Lower lobe of right lung (tissue), 2 donors: ENCODE results near the gene C16orf87. TPM values are rescaled to one million over a fixed set of nuclear protein-coding genes. Genes with fewer than 3 reads are reported as not detected.

Experiments used
- ATAC-seq, 2 donors: fragments of 200-7000 bp; cut with Tn5 transposase; one replicate each; pipeline ENCODE4 v1.9.1; 2020 to 2022; ENCODE audit warnings: mild to moderate bottlenecking in 2 of 2, moderate library complexity in 2 of 2
- DNase-seq: peaks from one replicate; pipeline ENCODE4 v3.0.0-alpha.2; 2020
- H3K27ac ChIP-seq: fragments of 200-600 bp; one replicate; pipeline ENCODE4 v1.8.0; 2022
- H3K27me3 ChIP-seq: fragments of 200-600 bp; one replicate; pipeline ENCODE4 v1.8.0; 2022; ENCODE audit warnings: low read depth
- H3K36me3 ChIP-seq: fragments of 200-600 bp; one replicate; pipeline ENCODE4 v1.8.0; 2022; ENCODE audit warnings: mild to moderate bottlenecking
- H3K4me1 ChIP-seq: fragments of 200-600 bp; one replicate; pipeline ENCODE4 v1.8.0; 2022
- H3K4me3 ChIP-seq: fragments of 200-600 bp; one replicate; pipeline ENCODE4 v1.8.0; 2022; ENCODE audit warnings: mild to moderate bottlenecking
- H3K9me3 ChIP-seq: fragments of 200-600 bp; one replicate; pipeline ENCODE4 v1.8.0; 2022
- intact Hi-C: fragments of 100-400 bp; cut with DNase I; formaldehyde crosslinking; loops from one replicate; pipeline ENCODE4 v1.11.0; 2022
- total RNA-seq: library from RNA; stranded (reverse); fragmentation: NEBNext Ultra II Directional; extraction: Animal tissue kit (Norgen Biotek cat#: 25700); gene quantifications from one replicate; pipeline ENCODE4 v1.2.1, GENCODE V29; 2021
- TF ChIP-seq, protein P1 (sequence below): fragments of 200-600 bp; IDR thresholded peaks from one replicate; pipeline ENCODE4 v1.8.0; 2022; ENCODE audit warnings: antibody characterized with exemption, mild to moderate bottlenecking
- donor health status: DM: no; HTN: yes; CAD: no; lungs with severe emphysema.

Gene C16orf87
- total RNA-seq, 1 donor from 2014 or later: 5.8 TPM

DNA sequence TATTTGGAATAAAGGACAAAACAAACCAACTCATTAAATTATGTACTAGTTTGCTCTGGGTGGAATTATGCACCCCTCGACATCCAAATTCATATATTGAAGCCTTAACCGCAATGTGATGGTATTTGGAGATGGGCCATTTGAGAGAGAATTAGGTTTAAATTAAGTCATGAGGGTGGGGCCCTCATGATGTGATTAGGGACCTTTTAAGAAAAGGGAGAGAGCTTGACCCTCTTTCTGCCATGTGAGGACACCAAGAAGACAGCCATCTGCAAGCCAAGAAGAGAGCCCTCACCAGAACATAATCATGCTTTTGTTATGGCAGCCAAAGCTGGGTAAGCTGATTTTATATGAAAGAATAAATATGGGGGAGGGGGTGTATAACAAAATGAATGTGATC, 2.0 kb downstream of the C16orf87 start:
- H3K4me3 ChIP-seq: no peak overlapping the region
- intact Hi-C loops: no loop called here
- peaks cover 9% of the 10 kb centered on the region for H3K4me1 ChIP-seq
- H3K36me3 ChIP-seq: no peaks in the 10 kb centered on the region
- no peaks in the 10 kb centered on the region for H3K9me3 ChIP-seq
- no peak overlapping the region for H3K27ac ChIP-seq
- DNase-seq (no peak), ATAC-seq (no peak)
- H3K27me3 ChIP-seq: no peaks in the 10 kb centered on the region
- TF ChIP-seq, protein P1, sequence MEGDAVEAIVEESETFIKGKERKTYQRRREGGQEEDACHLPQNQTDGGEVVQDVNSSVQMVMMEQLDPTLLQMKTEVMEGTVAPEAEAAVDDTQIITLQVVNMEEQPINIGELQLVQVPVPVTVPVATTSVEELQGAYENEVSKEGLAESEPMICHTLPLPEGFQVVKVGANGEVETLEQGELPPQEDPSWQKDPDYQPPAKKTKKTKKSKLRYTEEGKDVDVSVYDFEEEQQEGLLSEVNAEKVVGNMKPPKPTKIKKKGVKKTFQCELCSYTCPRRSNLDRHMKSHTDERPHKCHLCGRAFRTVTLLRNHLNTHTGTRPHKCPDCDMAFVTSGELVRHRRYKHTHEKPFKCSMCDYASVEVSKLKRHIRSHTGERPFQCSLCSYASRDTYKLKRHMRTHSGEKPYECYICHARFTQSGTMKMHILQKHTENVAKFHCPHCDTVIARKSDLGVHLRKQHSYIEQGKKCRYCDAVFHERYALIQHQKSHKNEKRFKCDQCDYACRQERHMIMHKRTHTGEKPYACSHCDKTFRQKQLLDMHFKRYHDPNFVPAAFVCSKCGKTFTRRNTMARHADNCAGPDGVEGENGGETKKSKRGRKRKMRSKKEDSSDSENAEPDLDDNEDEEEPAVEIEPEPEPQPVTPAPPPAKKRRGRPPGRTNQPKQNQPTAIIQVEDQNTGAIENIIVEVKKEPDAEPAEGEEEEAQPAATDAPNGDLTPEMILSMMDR: no peak

DNA sequence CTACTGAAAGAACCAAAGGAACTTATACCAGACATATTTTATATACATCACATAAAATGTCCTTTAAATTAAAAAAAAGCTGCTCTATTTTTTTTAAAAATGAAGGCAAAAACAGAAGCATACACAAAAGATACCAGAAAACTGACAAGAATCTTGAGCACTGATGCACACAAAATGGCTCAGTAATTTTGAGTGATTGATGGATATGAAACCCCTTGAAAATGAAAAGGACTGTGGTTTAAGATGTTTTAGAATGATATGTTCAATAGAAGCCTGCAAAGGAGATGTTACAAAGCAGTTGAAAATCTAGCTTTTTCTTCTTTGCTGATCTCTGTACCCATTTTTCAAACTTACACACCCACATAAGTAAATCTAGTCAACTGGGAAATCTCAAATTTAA, 2.7 kb downstream of the C16orf87 start:
- no peaks in the 10 kb centered on the region for H3K27me3 ChIP-seq
- intact Hi-C loops: no loop called here
- H3K4me3 ChIP-seq: no peak overlapping the region
- ATAC-seq (no peak), DNase-seq (no peak)
- peaks cover 9% of the 10 kb centered on the region for H3K4me1 ChIP-seq
- TF ChIP-seq, protein P1: no peak
- H3K36me3 ChIP-seq: no peaks in the 10 kb centered on the region
- H3K9me3 ChIP-seq: no peaks in the 10 kb centered on the region
- no peak overlapping the region for H3K27ac ChIP-seq

GRCh38 chr16:46826631-46827030, 4.3 kb downstream of the C16orf87 start:
- Histone ChIP-seq H3K36me3 (no peaks in the 10 kb centered on the region), H3K4me1 (peaks cover 9% of the 10 kb centered on the region), H3K9me3 (no peaks in the 10 kb centered on the region), H3K27me3 (no peaks in the 10 kb centered on the region), H3K4me3 (no peak overlapping the region), H3K27ac (no peak overlapping the region)
- ATAC-seq (no peak), DNase-seq (no peak)
- intact Hi-C loops: no loop called here
- TF ChIP-seq, protein P1: no peak

GRCh38 chr16:46822270-46822669, 8.7 kb downstream of the C16orf87 start:
- Histone ChIP-seq H3K4me3 (no peak overlapping the region), H3K9me3 (no peaks in the 10 kb centered on the region), H3K27ac (no peak overlapping the region), H3K27me3 (no peaks in the 10 kb centered on the region), H3K36me3 (no peaks in the 10 kb centered on the region), H3K4me1 (no peaks in the 10 kb centered on the region)
- TF ChIP-seq, protein P1: no peak
- ATAC-seq (no peak), DNase-seq (no peak)
- intact Hi-C loops: no loop called here

DNA sequence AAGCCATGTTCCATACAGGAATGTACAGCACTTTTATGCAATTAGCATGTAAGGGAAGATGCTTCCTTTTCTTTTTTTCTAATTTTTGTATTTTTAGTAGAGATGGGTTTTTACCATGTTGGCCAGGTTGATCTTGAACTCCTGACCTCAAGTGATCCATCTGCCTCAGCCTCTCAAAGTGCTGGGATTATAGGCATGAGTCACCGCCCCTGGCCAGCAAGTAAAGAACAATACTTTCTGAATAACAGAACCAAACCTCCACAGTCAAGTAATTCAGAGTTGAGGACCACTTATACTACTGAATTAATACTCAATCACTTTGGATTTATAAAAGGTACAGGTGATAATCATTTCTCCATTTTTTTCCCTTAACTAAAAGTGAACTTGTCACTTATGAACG, 13.0 kb downstream of the C16orf87 start:
- no peaks in the 10 kb centered on the region for H3K4me1 ChIP-seq
- intact Hi-C loops: no loop called here
- ATAC-seq (no peak), DNase-seq (no peak)
- no peaks in the 10 kb centered on the region for H3K36me3 ChIP-seq
- TF ChIP-seq, protein P1: no peak
- no peaks in the 10 kb centered on the region for H3K27me3 ChIP-seq
- no peak overlapping the region for H3K4me3 ChIP-seq
- H3K27ac ChIP-seq: no peak overlapping the region
- no peaks in the 10 kb centered on the region for H3K9me3 ChIP-seq

- DNase-seq: no peak
- Histone ChIP-seq H3K27ac (no peak overlapping the region), H3K36me3 (no peaks in the 10 kb centered on the region), H3K27me3 (no peaks in the 10 kb centered on the region), H3K4me1 (peaks cover 4% of the 10 kb centered on the region), H3K9me3 (no peaks in the 10 kb centered on the region), H3K4me3 (no peak overlapping the region)
- intact Hi-C loops: no loop called here
- TF ChIP-seq, protein P1: no peak
- no peak for ATAC-seq
These were observed 16.2 kb downstream of the C16orf87 start for GRCh38 chr16:46814790-46815189.
